HG03457 (cell line): ENCODE results near the gene ALPI.
"Not testable (repeated sequence)": the region's sequence is repeated elsewhere in the genome, so short reads cannot be mapped to it uniquely, and the experiment has no call there.

ENCODE experiments used
- ATAC-seq: cut with Tn5 transposase; IDR thresholded peaks from one replicate; pipeline ENCODE4 v1.9.1; 2021; ENCODE audit warnings: moderate number of reproducible peaks; ENCODE audit not compliant: unreplicated experiment

The ALPI gene

GRCh38 chr2:232420463-232421188 is 35.3 kb upstream of the ALPI start:
- no peak for ATAC-seq

- no peak for ATAC-seq
Observed at GRCh38 chr2:232421189-232421785, 34.7 kb upstream of the ALPI start.

- no peak for ATAC-seq
Observed at GRCh38 chr2:232422051-232422450, 33.9 kb upstream of the ALPI start.

- ATAC-seq: not testable (repeated sequence)
Observed at GRCh38 chr2:232422996-232423395, 33.0 kb upstream of the ALPI start.

- ATAC-seq: not testable (repeated sequence)
Observed at GRCh38 chr2:232423407-232423806, 32.5 kb upstream of the ALPI start.

- ATAC-seq: no peak
Observed at GRCh38 chr2:232431705-232432590, 24.0 kb upstream of the ALPI start.

GRCh38 chr2:232432598-232433184 is 23.3 kb upstream of the ALPI start:
- no peak for ATAC-seq

GRCh38 chr2:232433622-232434021 is 22.3 kb upstream of the ALPI start:
- not testable (repeated sequence) for ATAC-seq

- ATAC-seq: no peak
Observed at GRCh38 chr2:232434091-232434490, 21.9 kb upstream of the ALPI start.

- no peak for ATAC-seq
Observed at GRCh38 chr2:232434563-232435374, 21.2 kb upstream of the ALPI start.

- ATAC-seq: no peak
Observed at GRCh38 chr2:232435375-232435648, 20.6 kb upstream of the ALPI start.

- ATAC-seq: no peak
Observed at GRCh38 chr2:232435805-232436204, 20.1 kb upstream of the ALPI start.

GRCh38 chr2:232436381-232437194 is 19.4 kb upstream of the ALPI start:
- ATAC-seq: no peak

GRCh38 chr2:232437195-232437571 is 18.8 kb upstream of the ALPI start:
- ATAC-seq: no peak

GRCh38 chr2:232438091-232438490 is 17.9 kb upstream of the ALPI start:
- no peak for ATAC-seq

GRCh38 chr2:232438951-232439757 is 16.8 kb upstream of the ALPI start:
- no peak for ATAC-seq

GRCh38 chr2:232439758-232440135 is 16.2 kb upstream of the ALPI start:
- no peak for ATAC-seq

- ATAC-seq: not testable (repeated sequence)
Observed at GRCh38 chr2:232440220-232441018, 15.5 kb upstream of the ALPI start.
